Fibroblast of lung (primary cell): ENCODE results near the gene HTR7. TPM values are rescaled to one million over a fixed set of nuclear protein-coding genes. Genes with fewer than 3 reads are reported as not detected.

Source experiments
- DNase-seq, 2 donors: peaks; one replicate each; pipeline versions ENCODE4 v3.0.0 to v3.0.0-alpha.2; 2010; ENCODE audit warnings: low read depth in 2 of 2
- H2AFZ ChIP-seq: 2 replicates; pipeline ENCODE4 v1.5.1; 2012; ENCODE audit warnings: low read length, control low read depth, inconsistent platforms
- H3K27ac ChIP-seq: 2 replicates; pipeline ENCODE4 v1.5.1; 2011; ENCODE audit warnings: low read length, control low read depth; ENCODE audit not compliant: insufficient read depth
- H3K27me3 ChIP-seq: 2 replicates; pipeline ENCODE4 v1.5.1; 2011; ENCODE audit warnings: mild to moderate bottlenecking, low read length; ENCODE audit not compliant: control insufficient read depth, insufficient read depth
- H3K36me3 ChIP-seq: 2 replicates; pipeline ENCODE4 v1.5.1; 2011; ENCODE audit warnings: low read length; ENCODE audit not compliant: control insufficient read depth, insufficient read depth
- H3K4me1 ChIP-seq: 2 replicates; pipeline ENCODE4 v1.5.1; 2011; ENCODE audit warnings: low read length; ENCODE audit not compliant: control insufficient read depth, insufficient read depth; ENCODE audit errors: extremely low read depth
- H3K4me2 ChIP-seq: 2 replicates; pipeline ENCODE4 v1.5.1; 2011; ENCODE audit warnings: low read length, control low read depth; ENCODE audit not compliant: insufficient read depth; ENCODE audit errors: extremely low read depth
- H3K4me3 ChIP-seq, 4 experiments: fragments of 200-600 bp in 1 of 4; sonication (generic) in 1 of 4; replicated peaks in 1 of 4; 2 replicates each; pipeline ENCODE4 v1.5.1; 2011 to 2016; ENCODE audit warnings: low read length in 4 of 4, low read depth in 3 of 4, mild to moderate bottlenecking in 3 of 4, control low read depth in 2 of 4, inconsistent platforms in 1 of 4, mixed read lengths in 1 of 4; ENCODE audit not compliant: insufficient read depth in 1 of 4; ENCODE audit errors: control extremely low read depth in 1 of 4
- H3K79me2 ChIP-seq: 2 replicates; pipeline ENCODE4 v1.5.1; 2012; ENCODE audit warnings: mild to moderate bottlenecking, low read length, inconsistent platforms; ENCODE audit not compliant: control insufficient read depth, insufficient read depth
- H3K9ac ChIP-seq: 2 replicates; pipeline ENCODE4 v1.5.1; 2011; ENCODE audit warnings: mild to moderate bottlenecking, low read length, control low read depth; ENCODE audit not compliant: insufficient read depth
- H3K9me3 ChIP-seq: 2 replicates; pipeline ENCODE4 v1.5.1; 2012; ENCODE audit warnings: low read depth, low read length; ENCODE audit not compliant: control insufficient read depth, insufficient read depth
- H4K20me1 ChIP-seq: 2 replicates; pipeline ENCODE4 v1.5.1; 2011; ENCODE audit warnings: low read length; ENCODE audit not compliant: control insufficient read depth, insufficient read depth; ENCODE audit errors: extremely low read depth
- CTCF ChIP-seq, 2 donors: IDR thresholded peaks in 1 of 2; conservative IDR thresholded peaks in 1 of 2; 1 replicate in 1 of 2; 2 replicates in 1 of 2; pipeline ENCODE4 v1.5.1; 2011 to 2012; ENCODE audit warnings: low read length in 2 of 2, control low read depth in 1 of 2, inconsistent platforms in 1 of 2, low read depth in 1 of 2, mild to moderate bottlenecking in 1 of 2
- EZH2 ChIP-seq: IDR thresholded peaks from 2 replicates; pipeline ENCODE4 v1.5.1; 2012; ENCODE audit warnings: low read length, control low read depth, mild to moderate bottlenecking; ENCODE audit errors: missing control alignments
- polyA plus RNA-seq, 2 donors: library from polyadenylated mRNA; depleted of rRNA in 1 of 2; stranded (reverse) in 1 of 2; unstranded in 1 of 2; fragments of >200 nt; gene quantifications; 2 replicates each; pipeline ENCODE4 v1.2.1, GENCODE V29; 2011 to 2012; ENCODE audit warnings: missing spikeins in 1 of 2
- total RNA-seq: library from RNA; depleted of rRNA; stranded (reverse); fragments of >200 nt; gene quantifications from 2 replicates; pipeline ENCODE4 v1.2.1, GENCODE V29; 2014

The HTR7 gene
- total and polyA plus RNA-seq, 2 donors (not counting 1 experiment from before 2014, with no cell fraction given) = 0.83 to 1.3 TPM

GRCh38 chr10:90701428-90701827, 156.4 kb downstream of the HTR7 start:
- H3K4me1 ChIP-seq = no peaks in the 10 kb centered on the region
- DNase-seq = no peak
- H3K27me3 ChIP-seq = no peaks in the 10 kb centered on the region
- H3K27ac ChIP-seq = no peak overlapping the region
- no peaks in the 10 kb centered on the region for H4K20me1 ChIP-seq
- no peak overlapping the region for H2AFZ ChIP-seq
- H3K79me2 ChIP-seq = no peaks in the 10 kb centered on the region
- no peaks in the 10 kb centered on the region for H3K36me3 ChIP-seq
- H3K4me2 ChIP-seq = no peak overlapping the region
- H3K9me3 ChIP-seq = no peaks in the 10 kb centered on the region
- TF ChIP-seq CTCF (conservative IDR thresholded peaks at IDR 0.05 in 1 of 2, IDR thresholded peaks at IDR 0.05 in 1 of 2; ENCODE audit: low read depth in 1 of 2, low read length in 2 of 2) (no peak), EZH2 (no peak)
- no peak overlapping the region for H3K4me3 ChIP-seq
- H3K9ac ChIP-seq = no peak overlapping the region

GRCh38 chr10:90695915-90696676, 161.7 kb downstream of the HTR7 start:
- TF ChIP-seq EZH2 (no peak), CTCF (conservative IDR thresholded peaks at IDR 0.05 in 1 of 2, IDR thresholded peaks at IDR 0.05 in 1 of 2; ENCODE audit: low read depth in 1 of 2, low read length in 2 of 2) (no peak)
- no peaks in the 10 kb centered on the region for H3K27me3 ChIP-seq
- no peaks in the 10 kb centered on the region for H3K36me3 ChIP-seq
- H3K27ac ChIP-seq = no peak overlapping the region
- H3K4me1 ChIP-seq = no peaks in the 10 kb centered on the region
- H3K9me3 ChIP-seq = no peaks in the 10 kb centered on the region
- H3K4me2 ChIP-seq = no peak overlapping the region
- H3K9ac ChIP-seq = no peak overlapping the region
- no peaks in the 10 kb centered on the region for H3K79me2 ChIP-seq
- H2AFZ ChIP-seq = no peak overlapping the region
- no peaks in the 10 kb centered on the region for H4K20me1 ChIP-seq
- no peak overlapping the region for H3K4me3 ChIP-seq
- DNase-seq = no peak

Other genes starting within 250 kb of the HTR7 start
- gene RPP30, start 13.9 kb upstream of the HTR7 start, total RNA-seq = 32.2 and 38.3 TPM in 2 replicates
- gene RPP30, start 13.9 kb upstream of the HTR7 start, polyA plus RNA-seq = 38.6 and 44.5 TPM in 2 replicates
- gene ANKRD1, start 63.0 kb upstream of the HTR7 start, total RNA-seq = under 0.01 TPM in 1 of 2 replicates, not detected in the other
- gene ANKRD1, start 63.0 kb upstream of the HTR7 start, polyA plus RNA-seq = 0.72 and 13.1 TPM in 2 replicates